SK-MEL-5 (cell line): ENCODE results near the gene PTPRCAP. TPM values are rescaled to one million over a fixed set of nuclear protein-coding genes. Genes with fewer than 3 reads are reported as not detected.

Source experiments
- DNase-seq: peaks from one replicate; pipeline ENCODE4 v3.0.0-alpha.2; 2016; ENCODE audit warnings: low read depth, low spot score
- in situ Hi-C: cut with HindIII; loops from 2 replicates; pipeline ENCODE4 v1.10.0; 2016; ENCODE audit warnings: low sequenced_read_pairs, high pct_unique_total_duplicates, low pct_unique_long_range_greater_than_20kb
- total RNA-seq: library from RNA; depleted of rRNA; stranded (reverse); fragments of >200 nt; shearing (Covaris generic); gene quantifications from 2 replicates; pipeline ENCODE4 v1.2.3, GENCODE V29; 2014

The PTPRCAP gene
- total RNA-seq, 1 experiment from 2014 or later: 0.79 TPM

DNA sequence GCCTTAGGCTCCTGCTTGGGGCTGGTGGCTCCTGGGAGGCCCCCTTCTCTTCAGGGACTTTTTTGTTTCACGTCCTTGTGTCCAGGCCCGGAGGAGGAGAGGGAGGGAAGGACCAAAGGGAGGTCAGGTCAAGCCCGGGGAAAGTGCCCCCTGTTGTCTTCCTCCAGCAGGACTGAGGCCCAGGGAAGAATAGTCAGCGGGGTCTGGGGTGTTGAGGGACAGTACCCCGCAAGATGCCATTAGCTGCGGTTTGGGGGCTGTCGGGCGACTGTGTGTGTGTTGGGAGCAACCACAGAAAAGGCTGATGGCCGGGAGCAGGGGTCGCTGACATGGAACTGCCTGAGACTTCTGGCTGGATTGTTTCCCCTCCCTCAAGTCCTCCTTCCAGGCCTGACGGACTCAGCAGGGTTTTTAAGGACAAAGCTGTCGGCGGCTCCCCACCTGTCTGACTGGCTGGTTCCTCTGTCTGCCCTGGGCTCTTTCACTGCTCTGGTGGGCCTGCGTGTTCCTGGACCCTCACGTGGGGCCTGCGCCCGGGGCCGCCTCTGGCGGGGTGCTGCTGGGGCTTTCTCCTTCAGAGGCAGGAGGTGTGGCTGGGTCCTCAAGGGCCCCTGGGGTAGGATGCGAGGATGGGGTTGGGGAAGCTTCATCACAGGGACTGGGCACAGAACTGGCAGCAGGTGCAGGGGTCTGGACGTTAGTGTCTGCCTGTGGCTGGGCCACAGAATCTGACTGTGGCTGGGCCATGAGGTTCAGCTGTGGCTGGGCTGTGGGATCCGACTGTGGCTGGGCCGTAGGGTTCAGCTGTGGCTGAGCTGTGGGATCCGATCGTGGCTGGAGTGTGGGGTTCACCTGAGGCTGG, 13.5 kb upstream of the PTPRCAP start:
- in situ Hi-C loops: no loop called here
- no peak for DNase-seq

DNA sequence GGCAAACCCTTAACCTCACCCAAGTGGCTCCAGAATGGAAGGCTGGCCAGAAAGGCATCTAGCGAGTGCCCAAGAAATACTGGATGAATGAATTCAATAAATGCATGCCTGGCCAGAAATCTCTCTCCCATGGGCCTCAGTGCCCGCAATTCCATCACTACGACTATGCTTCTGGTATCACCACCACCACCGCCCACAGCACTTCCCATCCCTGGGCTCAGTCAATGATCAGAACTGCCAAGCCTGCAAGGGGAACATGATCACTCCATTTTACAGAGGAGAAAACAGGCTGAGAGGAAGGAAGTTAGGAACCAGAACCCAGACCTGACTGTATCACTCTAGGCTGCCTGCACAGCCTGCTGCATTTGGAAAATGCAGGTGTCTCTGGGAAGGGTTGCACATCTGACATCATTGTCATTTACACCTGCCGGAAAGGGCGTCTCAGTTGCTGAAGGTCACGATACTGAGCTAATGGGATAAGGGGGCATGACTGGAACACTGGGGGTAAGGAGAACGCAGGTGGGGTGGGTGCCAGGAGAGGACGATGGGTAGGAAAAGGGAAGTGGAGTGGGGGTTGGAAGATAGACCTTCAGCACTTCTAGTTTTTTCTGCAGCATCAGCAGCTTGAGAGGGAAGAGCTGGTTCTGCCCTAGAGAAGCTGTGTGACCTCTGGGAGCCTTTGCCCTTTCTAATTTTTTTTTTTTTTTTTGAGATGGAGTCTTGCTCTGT, 11.8 kb upstream of the PTPRCAP start:
- no peak for DNase-seq
- in situ Hi-C loops: no loop called here

- in situ Hi-C loops: no loop called here
- DNase-seq: no peak
Measured at GRCh38 chr11:67448220-67448609, 10.7 kb upstream of the PTPRCAP start.

DNA sequence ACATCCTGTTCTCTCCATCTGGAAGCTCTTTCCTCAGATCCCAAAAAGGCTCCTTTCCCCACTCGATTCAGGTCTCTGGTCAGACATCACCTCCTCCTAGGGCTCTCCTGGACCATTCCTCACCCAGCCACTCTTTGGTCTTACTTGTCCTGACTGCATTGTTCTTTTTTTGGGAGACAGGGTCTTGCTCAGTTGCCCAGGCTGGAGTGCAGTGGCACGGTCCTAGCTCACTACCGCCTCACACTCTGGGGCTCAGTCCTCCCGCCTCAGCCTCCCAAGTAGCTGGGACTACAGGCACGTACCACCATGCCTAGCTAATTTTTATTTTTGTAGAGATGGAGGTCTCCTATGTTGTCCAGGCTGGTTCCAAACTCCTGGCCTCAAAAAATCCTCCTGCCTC, 8.0 kb upstream of the PTPRCAP start:
- in situ Hi-C loops: no loop called here
- DNase-seq: no peak

- DNase-seq: no peak
- in situ Hi-C loops: no loop called here
Measured at GRCh38 chr11:67442504-67443404, 5.3 kb upstream of the PTPRCAP start.

DNA sequence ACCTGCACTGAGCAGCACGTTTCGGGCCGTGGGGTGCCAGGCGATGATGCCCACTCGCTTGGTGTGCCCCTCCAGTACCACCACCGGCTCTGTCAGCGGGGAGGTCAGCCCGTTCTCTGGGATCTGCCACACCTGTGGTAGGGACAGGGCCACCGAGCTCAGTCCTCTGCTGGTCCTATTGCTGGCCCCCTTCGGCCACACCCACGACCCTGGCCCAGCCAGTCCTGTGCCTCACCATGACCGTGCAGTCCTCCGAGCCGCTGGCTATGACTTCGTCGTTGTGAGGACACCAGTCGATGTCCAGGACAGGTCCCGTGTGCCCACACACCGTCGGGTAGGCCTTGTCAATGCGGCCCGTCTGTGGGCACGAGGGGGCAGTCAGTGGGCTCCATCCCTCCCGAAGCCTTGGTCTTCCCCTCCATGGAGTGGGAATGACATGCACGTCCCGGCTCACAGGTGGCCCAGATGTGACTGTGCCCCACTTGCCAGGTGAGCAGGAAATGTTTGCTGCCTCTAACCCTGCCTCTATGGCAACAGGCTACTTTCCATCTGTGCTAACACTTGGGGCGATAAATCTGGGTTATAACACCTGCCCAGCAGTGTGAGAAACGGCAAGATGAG, 4.4 kb upstream of the PTPRCAP start:
- in situ Hi-C loops: no loop called here
- no peak for DNase-seq

DNA sequence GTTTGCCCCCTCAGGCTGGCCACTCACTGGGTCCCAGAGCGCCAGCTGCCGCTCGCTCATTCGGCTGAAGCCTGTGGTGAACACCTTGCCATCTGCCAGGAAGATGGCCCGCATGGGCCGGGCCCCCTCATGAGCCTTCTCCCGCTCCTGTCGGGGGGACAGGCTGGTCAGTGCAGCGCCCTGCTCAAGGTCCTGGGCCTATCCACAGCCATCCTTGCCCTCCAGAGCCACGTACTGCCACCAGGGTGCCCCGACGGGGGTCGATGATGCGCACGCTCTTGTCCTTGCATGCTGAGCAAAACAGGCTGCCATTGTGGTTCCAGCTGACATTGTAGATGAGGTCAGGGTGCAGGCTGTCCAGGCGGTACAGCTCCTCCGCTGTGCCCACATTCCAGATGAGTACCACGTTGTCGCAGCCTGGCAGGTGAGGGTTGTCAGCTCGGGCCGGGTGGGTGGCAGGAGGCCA, 3.6 kb upstream of the PTPRCAP start:
- no peak for DNase-seq
- in situ Hi-C loops: no loop called here

GRCh38 chr11:67440229-67441097, 3.0 kb upstream of the PTPRCAP start:
- DNase-seq: no peak
- in situ Hi-C loops: no loop called here

GRCh38 chr11:67439321-67440228, 2.1 kb upstream of the PTPRCAP start:
- peak; percentile 47 for DNase-seq
- in situ Hi-C loops: no loop called here

DNA sequence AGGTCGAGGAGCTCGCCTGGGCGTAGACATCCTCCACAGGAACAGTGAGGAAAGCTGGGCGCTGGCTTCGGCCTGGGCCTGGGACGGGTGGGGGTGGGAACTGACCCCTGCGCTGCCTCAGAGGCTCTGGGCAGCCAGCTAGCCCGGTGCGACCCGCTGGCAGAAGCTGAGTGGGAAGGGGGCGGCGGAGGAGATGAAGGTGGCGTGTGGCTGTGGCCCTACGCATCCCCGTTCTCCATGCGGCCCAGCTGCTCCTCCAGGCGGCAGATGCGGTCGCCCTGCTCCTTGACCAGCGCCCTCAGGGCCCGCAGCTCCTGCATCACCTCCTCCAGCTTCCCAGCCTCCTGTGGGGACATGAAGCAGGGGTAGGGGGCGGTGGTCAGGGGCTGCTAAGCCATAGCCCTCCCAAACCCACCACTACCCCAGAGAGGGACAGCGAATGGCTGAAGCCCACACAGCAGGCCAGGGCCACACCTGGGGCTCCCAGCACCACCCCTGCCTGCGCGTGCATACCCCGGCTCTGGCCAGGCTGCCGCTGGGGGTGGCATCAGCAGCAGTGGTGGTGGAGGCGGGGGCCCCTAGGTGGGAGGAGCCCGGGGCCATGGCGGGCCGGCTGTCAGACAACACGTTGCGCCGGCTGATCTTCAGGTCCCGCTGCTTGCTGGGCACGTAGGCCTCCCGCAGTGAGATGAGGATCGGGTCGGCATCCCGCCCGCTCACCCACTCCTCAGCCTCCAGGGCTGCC, 848 bp upstream of the PTPRCAP start:
- in situ Hi-C loops: no loop called here
- no peak for DNase-seq

- in situ Hi-C loops: no loop called here
- no peak for DNase-seq
Measured at GRCh38 chr11:67437809-67438157, 301 bp upstream of the PTPRCAP start.

- in situ Hi-C loops: no loop called here
- no peak for DNase-seq
Measured at GRCh38 chr11:67436459-67437081, 912 bp downstream of the PTPRCAP start.

DNA sequence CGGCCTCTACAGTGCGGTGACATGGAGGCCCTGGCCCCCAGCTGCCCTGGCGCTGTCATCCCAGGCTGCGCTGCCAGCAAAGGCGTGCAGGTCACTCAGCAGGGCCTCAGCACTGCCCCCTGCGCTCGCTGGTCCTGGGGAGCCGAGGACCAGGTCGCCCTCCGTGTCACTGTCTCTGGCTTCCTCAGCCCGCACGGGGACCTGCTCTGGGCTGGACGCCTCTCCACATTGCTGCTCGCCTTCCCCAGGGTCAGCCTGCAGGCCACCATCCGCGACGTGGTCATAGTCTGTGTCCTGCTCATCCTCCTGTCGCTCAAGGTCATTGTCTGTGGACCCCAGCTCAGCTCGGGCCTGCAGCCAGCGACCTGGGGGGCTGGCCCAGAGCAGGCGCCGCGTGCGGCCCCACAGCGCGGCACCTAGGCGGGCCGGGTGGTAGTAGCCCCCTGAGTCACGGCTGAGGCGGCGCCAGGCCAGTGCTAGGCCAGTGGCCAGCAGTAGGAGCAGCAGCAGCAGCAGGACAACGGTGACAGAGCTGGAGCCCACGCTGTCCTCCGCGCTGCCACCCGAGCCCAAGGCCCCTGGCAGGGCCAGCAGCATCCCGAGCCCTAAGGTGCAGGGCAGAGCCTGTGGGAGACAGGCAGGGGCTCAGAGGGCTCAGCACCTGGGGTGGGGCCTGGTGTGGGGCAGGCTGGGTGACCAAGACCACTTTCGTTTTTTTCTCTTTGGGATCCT, 1.6 kb downstream of the PTPRCAP start:
- in situ Hi-C loops: no loop called here
- no peak for DNase-seq

DNA sequence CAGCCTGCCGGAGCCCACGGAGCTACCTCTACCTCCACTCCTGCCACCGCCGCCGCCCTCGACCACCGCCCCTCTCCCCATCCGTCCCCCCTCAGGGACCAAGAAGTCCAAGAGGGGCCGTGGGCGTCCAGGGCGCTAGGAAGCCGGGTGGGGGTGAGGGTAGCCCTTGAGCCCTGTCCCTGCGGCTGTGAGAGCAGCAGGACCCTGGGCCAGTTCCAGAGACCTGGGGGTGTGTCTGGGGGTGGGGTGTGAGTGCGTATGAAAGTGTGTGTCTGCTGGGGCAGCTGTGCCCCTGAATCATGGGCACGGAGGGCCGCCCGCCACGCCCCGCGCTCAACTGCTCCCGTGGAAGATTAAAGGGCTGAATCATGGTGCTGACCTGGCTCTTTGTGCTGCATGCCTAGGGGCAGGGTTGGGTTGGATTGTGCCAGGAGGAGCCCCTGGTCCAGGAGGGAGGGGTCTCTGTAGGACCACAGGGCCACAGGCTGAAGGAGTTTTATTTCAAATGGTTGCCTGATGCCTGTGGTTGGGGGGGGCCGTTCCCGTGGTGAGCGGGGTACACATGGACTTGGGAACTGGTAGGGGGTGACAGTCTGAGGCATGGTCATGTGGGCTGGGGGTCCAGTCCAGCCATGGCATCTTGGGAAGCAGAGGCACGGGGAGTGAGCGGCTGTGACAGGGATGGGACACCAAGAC, 2.3 kb downstream of the PTPRCAP start:
- DNase-seq: no peak

More for the DNA sequence above, 2.3 kb downstream of the PTPRCAP start:
- in situ Hi-C loops: no loop called here
